IMR-90 (cell line): Measurements from ENCODE around the gene PTPRN2. TPM values are rescaled to one million over a fixed set of nuclear protein-coding genes. Genes with fewer than 3 reads are reported as not detected.

ENCODE experiments used
- ATAC-seq: fragments of 200-7000 bp; cut with Tn5 transposase; 2 replicates; pipeline ENCODE4 v1.9.1; 2020; ENCODE audit warnings: low read depth, mild to moderate bottlenecking, moderate library complexity
- BruUV-seq: library from RNA; stranded (reverse); fragments of 400-500 nt; replicated peaks from 2 replicates; lab custom pipeline; 2021; lab: Mats Ljungman, UMichigan
- CTCF ChIA-PET: fragments of 300-600 bp; formaldehyde crosslinking; extraction: SDS; loops from one replicate; lab custom pipeline; 2021; ENCODE audit warnings: antibody characterized with exemption; lab: Yijun Ruan, JAX
- POLR2A ChIA-PET: fragments of 300-600 bp; sonication (Branson Sonifier 250); formaldehyde crosslinking; loops from one replicate; lab custom pipeline; 2022; ENCODE audit warnings: antibody characterized with exemption; ENCODE audit not compliant: unreplicated experiment; lab: Charles Lee
- DNase-seq: peaks from one replicate; pipeline ENCODE4 v3.0.0; 2013
- H2AFZ ChIP-seq: replicated peaks from 2 replicates; pipeline ENCODE3; 2013; ENCODE audit warnings: low read length, mild to moderate bottlenecking; ENCODE audit not compliant: poor library complexity
- H2AK5ac ChIP-seq: 2 replicates; pipeline ENCODE4 v1.6.1; 2013; ENCODE audit warnings: low read depth, low read length, inconsistent platforms
- H2AK9ac ChIP-seq: replicated peaks from 2 replicates; pipeline ENCODE3; 2013; ENCODE audit warnings: mild to moderate bottlenecking, low read depth, low read length, moderate library complexity; ENCODE audit not compliant: poor library complexity
- H2BK120ac ChIP-seq: 2 replicates; pipeline ENCODE4 v1.6.1; 2013; ENCODE audit warnings: low read depth, low read length, inconsistent platforms
- H2BK15ac ChIP-seq: 3 replicates; pipeline ENCODE4 v1.6.1; 2013; ENCODE audit warnings: low read depth, low read length, inconsistent platforms
- H2BK20ac ChIP-seq: 2 replicates; pipeline ENCODE4 v1.6.1; 2013; ENCODE audit warnings: low read depth, mild to moderate bottlenecking, inconsistent platforms, low read length, moderate library complexity
- H2BK5ac ChIP-seq: 2 replicates; pipeline ENCODE4 v1.6.1; 2013; ENCODE audit warnings: mild to moderate bottlenecking, low read depth, low read length, inconsistent platforms; ENCODE audit not compliant: poor library complexity, severe bottlenecking
- H3K14ac ChIP-seq: replicated peaks from 2 replicates; pipeline ENCODE4 v1.6.1; 2013; ENCODE audit warnings: low read depth, low read length, inconsistent platforms
- H3K18ac ChIP-seq: 2 replicates; pipeline ENCODE4 v1.6.1; 2013; ENCODE audit warnings: low read depth, low read length, control low read depth
- H3K23ac ChIP-seq: 2 replicates; pipeline ENCODE4 v1.6.1; 2013; ENCODE audit warnings: low read depth, low read length, inconsistent platforms
- H3K27ac ChIP-seq: 2 replicates; pipeline ENCODE4 v1.5.1; 2013; ENCODE audit warnings: mild to moderate bottlenecking, control low read depth, low read length; ENCODE audit not compliant: insufficient read depth
- H3K27me3 ChIP-seq: 2 replicates; pipeline ENCODE4 v1.6.1; 2013; ENCODE audit warnings: low read length; ENCODE audit not compliant: control insufficient read depth, insufficient read depth
- H3K36me3 ChIP-seq: 2 replicates; pipeline ENCODE4 v1.6.1; 2013; ENCODE audit warnings: low read length, mixed read lengths; ENCODE audit not compliant: control insufficient read depth, insufficient read depth
- H3K4ac ChIP-seq: 2 replicates; pipeline ENCODE4 v1.6.1; 2013; ENCODE audit warnings: low read depth, low read length, inconsistent platforms
- H3K4me1 ChIP-seq: 2 replicates; pipeline ENCODE4 v1.6.1; 2013; ENCODE audit warnings: low read length, mixed read lengths; ENCODE audit not compliant: control insufficient read depth, insufficient read depth
- H3K4me2 ChIP-seq: 2 replicates; pipeline ENCODE4 v1.6.1; 2013; ENCODE audit warnings: low read depth, mild to moderate bottlenecking, control low read depth, low read length, moderate library complexity
- H3K4me3 ChIP-seq: 2 replicates; pipeline ENCODE4 v1.5.1; 2013; ENCODE audit warnings: low read depth, mild to moderate bottlenecking, control low read depth, low read length, moderate library complexity; ENCODE audit not compliant: insufficient read depth
- H3K56ac ChIP-seq: 2 replicates; pipeline ENCODE4 v1.6.1; 2013; ENCODE audit warnings: low read length, inconsistent platforms; ENCODE audit not compliant: insufficient read depth; ENCODE audit errors: extremely low read depth
- H3K79me1 ChIP-seq, 2 experiments: 2 replicates each; pipeline ENCODE4 v1.6.1; 2013; ENCODE audit warnings: low read length in 2 of 2, inconsistent platforms in 1 of 2, low read depth in 1 of 2
- H3K9ac ChIP-seq: 2 replicates; pipeline ENCODE4 v1.6.1; 2013; ENCODE audit warnings: low read depth, low read length, control low read depth
- H3K9me1 ChIP-seq: 2 replicates; pipeline ENCODE4 v1.6.1; 2013; ENCODE audit warnings: low read length, inconsistent platforms; ENCODE audit not compliant: insufficient read depth
- H3K9me3 ChIP-seq: 2 replicates; pipeline ENCODE4 v1.6.1; 2013; ENCODE audit warnings: low read length; ENCODE audit not compliant: control insufficient read depth, insufficient read depth
- H4K20me1 ChIP-seq: 2 replicates; pipeline ENCODE4 v1.6.1; 2013; ENCODE audit warnings: low read length, inconsistent platforms; ENCODE audit not compliant: insufficient read depth
- H4K5ac ChIP-seq: 2 replicates; pipeline ENCODE4 v1.6.1; 2013; ENCODE audit warnings: mild to moderate bottlenecking, low read depth, low read length, control low read depth
- H4K8ac ChIP-seq, 2 experiments: 2 replicates each; pipeline ENCODE4 v1.6.1; 2013; ENCODE audit warnings: low read depth in 2 of 2, low read length in 2 of 2, control low read depth in 1 of 2, inconsistent platforms in 1 of 2
- H4K91ac ChIP-seq: 2 replicates; pipeline ENCODE4 v1.6.1; 2013; ENCODE audit warnings: low read depth, low read length, inconsistent platforms; ENCODE audit not compliant: insufficient read depth
- CTCF ChIP-seq: conservative IDR thresholded peaks from 2 replicates; pipeline ENCODE4 v1.5.1; 2012; ENCODE audit warnings: mild to moderate bottlenecking, low read depth, low read length, improper control_type of control experiment
- NFE2L2 ChIP-seq: fragments of 150-350 bp; IDR thresholded peaks from 2 replicates; pipeline ENCODE4 v1.6.1; 2016; ENCODE audit warnings: low read depth, mild to moderate bottlenecking, low read length
- SMC3 ChIP-seq: fragments of 150-350 bp; IDR thresholded peaks from 2 replicates; pipeline ENCODE4 v1.6.1; 2016; ENCODE audit warnings: low read depth, mild to moderate bottlenecking, antibody characterized with exemption, low read length, moderate library complexity
- USF2 ChIP-seq: fragments of 150-350 bp; IDR thresholded peaks from 2 replicates; pipeline ENCODE4 v1.6.1; 2017; ENCODE audit warnings: mild to moderate bottlenecking, antibody characterized with exemption, low read length, low read depth
- WGBS, 2 experiments: methylation state at CpG; one replicate each; pipeline versions ENCODE4 v1.1.5 to v1.1.7; 2013; ENCODE audit warnings: missing lambda C conversion rate in 2 of 2; ENCODE audit not compliant: insufficient read length in 1 of 2; ENCODE audit errors: extremely low coverage in 2 of 2; 5-methylcytosine and 5-hydroxymethylcytosine counted together
- dilution Hi-C: fragments of 300-500 bp; cut with HindIII; formaldehyde crosslinking; loops from one replicate; pipeline ENCODE4 v1.14.3; 2018; ENCODE audit warnings: low sequenced_read_pairs; ENCODE audit not compliant: unreplicated experiment
- in situ Hi-C: fragments of 300-500 bp; cut with MboI; formaldehyde crosslinking; loops from 3 replicates; pipeline ENCODE4 v1.14.3; 2019; ENCODE audit warnings: low sequenced_read_pairs, inconsistent platforms, mixed read lengths
- intact Hi-C: fragments of 100-400 bp; cut with micrococcal nuclease; formaldehyde crosslinking; loops from 2 replicates; pipeline ENCODE4 v1.10.0; 2022
- polyA plus RNA-seq, 3 experiments: library from polyadenylated mRNA; depleted of rRNA; stranded (reverse); fragments of >200 nt; gene quantifications; 2 replicates each; pipeline ENCODE4 v1.2.3, GENCODE V29; 2012; ENCODE audit warnings: low replicate concordance in 1 of 3
- total RNA-seq: library from RNA; depleted of rRNA; stranded (reverse); fragments of >200 nt; gene quantifications from 2 replicates; pipeline ENCODE4 v1.2.3, GENCODE V29; 2012

PTPRN2 gene
- total and polyA plus RNA-seq, 2 of the 4 experiments (the other 2 are of a cell fraction) = 0.03 TPM; not detected in 1

GRCh38 chr7:157509226-157509625 lies 1078.4 kb downstream of the PTPRN2 start:
- Histone ChIP-seq H2BK120ac (no peak overlapping the region), H2AK9ac (no peak overlapping the region), H2BK5ac (no peak overlapping the region), H3K9ac (no peak overlapping the region), H3K18ac (no peak overlapping the region), H3K4me2 (no peak overlapping the region), H3K79me1 (no peaks in the 10 kb centered on the region), H3K14ac (no peak overlapping the region), H2AFZ (no peak overlapping the region), H3K4me3 (no peak overlapping the region), H2BK20ac (no peak overlapping the region), H3K4ac (no peak overlapping the region), H3K36me3 (no peaks in the 10 kb centered on the region), H3K9me1 (no peaks in the 10 kb centered on the region), H4K5ac (no peak overlapping the region), H3K27me3 (no peaks in the 10 kb centered on the region), H3K9me3 (peaks cover 7% of the 10 kb centered on the region; the same call in 1 of the 2 replicates), H4K8ac (no peak overlapping the region), H3K23ac (no peak overlapping the region), H2BK15ac (no peak overlapping the region), H3K27ac (no peak overlapping the region), H4K91ac (no peak overlapping the region), H4K20me1 (no peaks in the 10 kb centered on the region), H3K4me1 (no peaks in the 10 kb centered on the region), H3K56ac (no peak overlapping the region), H2AK5ac (no peak overlapping the region)
- TF ChIP-seq USF2 = no peak
- TF ChIP-seq CTCF = no peak
- TF ChIP-seq NFE2L2 = no peak
- no peak for TF ChIP-seq SMC3
- intact Hi-C loops = no loop called here
- 0% methylated on average over 1 of the region's 2 CpGs; no CpG with 5 or more reads in 1 of the 2 experiments for WGBS, 2 experiments
- dilution Hi-C loops = no loop called here
- CTCF ChIA-PET = no interaction called here
- in situ Hi-C loops = no loop called here
- ATAC-seq (no peak), DNase-seq (no peak)
- no TSS peak for BruUV-seq
- POLR2A ChIA-PET = no interaction called here
